ENCODE results near the gene SNX7.

GRCh38 chr1:98769162-98769561 lies 107.6 kb downstream of the SNX7 start:
- TF ChIP-seq CTCF (IDR thresholded peaks at IDR 0.05) (no peak), POLR2AphosphoS5 (IDR thresholded peaks at IDR 0.05) (no peak)

Measured in breast epithelium (tissue), 3 donors.